ENCODE results near the gene SERGEF. TPM values are rescaled to one million over a fixed set of nuclear protein-coding genes. Genes with fewer than 3 reads are reported as not detected.

SERGEF gene
- total and polyA plus RNA-seq, 7 donors, result 11.1 to 33.1 (median 26.0) TPM

- no peak for TF ChIP-seq CTCF (IDR thresholded peaks at IDR 0.05)
- no peak overlapping the region for H3K27ac ChIP-seq
- ATAC-seq (no peak), DNase-seq (peak in 1 of 2 donors; percentile 32)
- WGBS, 3 donors, result 71 to 77% (median 75%) methylated on average over 19 of the region's 19 CpGs
- no peaks in the 10 kb centered on the region for H3K36me3 ChIP-seq (ENCODE audit: insufficient read depth in 1 of 2, low read depth in 1 of 2)
- H3K4me3 ChIP-seq, result no peak overlapping the region
- H3K27me3 ChIP-seq (ENCODE audit: insufficient read depth in 3 of 3, low read length in 2 of 3), result no peaks in the 10 kb centered on the region
- no peaks in the 10 kb centered on the region for H3K4me1 ChIP-seq
- no peaks in the 10 kb centered on the region for H3K9me3 ChIP-seq
- intact Hi-C loops (cut with DNase I), result loop anchor here in 1 of 2 donors (5.0 kb wide), 1 partner anchor 213 kb away; no protein-coding TSS in a partner anchor
These were observed 248.2 kb downstream of the SERGEF start for GRCh38 chr11:17764446-17765218.

GRCh38 chr11:17763703-17764102, 249.1 kb downstream of the SERGEF start:
- Histone ChIP-seq H3K36me3 (ENCODE audit: insufficient read depth in 1 of 2, low read depth in 1 of 2) (no peaks in the 10 kb centered on the region), H3K27me3 (ENCODE audit: insufficient read depth in 3 of 3, low read length in 2 of 3) (no peaks in the 10 kb centered on the region), H3K4me1 (no peaks in the 10 kb centered on the region), H3K27ac (no peak overlapping the region), H3K9me3 (peaks cover 4% of the 10 kb centered on the region), H3K4me3 (no peak overlapping the region)
- no peak for TF ChIP-seq CTCF (IDR thresholded peaks at IDR 0.05)
- WGBS, 3 donors, result 64 to 65% (median 65%) methylated on average over 3 of the region's 3 CpGs
- intact Hi-C loops (cut with DNase I), result loop anchor here in 1 of 2 donors (5.0 kb wide), 1 partner anchor 214 kb away; no protein-coding TSS in a partner anchor
- DNase-seq, result peak in 1 of 2 donors; percentile 5
- ATAC-seq, result no peak

DNA sequence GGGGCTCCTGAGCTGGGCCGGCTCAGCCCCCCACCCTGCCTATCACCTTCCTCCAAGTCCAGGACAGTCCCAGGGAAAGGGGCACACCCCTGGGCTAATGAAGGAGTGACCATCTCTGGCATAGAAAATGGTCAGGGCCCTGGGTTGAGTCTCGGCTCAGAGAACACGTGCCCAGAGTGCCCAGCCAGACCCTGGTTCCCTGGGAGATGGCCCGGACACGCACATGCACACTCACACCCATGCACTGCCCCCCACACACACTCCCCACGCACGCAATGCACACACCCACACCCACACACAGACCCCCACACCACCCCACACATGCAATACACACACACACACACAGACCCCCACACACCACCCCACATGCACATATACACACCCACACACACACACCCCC, 249.6 kb downstream of the SERGEF start:
- Histone ChIP-seq H3K36me3 (ENCODE audit: insufficient read depth in 1 of 2, low read depth in 1 of 2) (no peaks in the 10 kb centered on the region), H3K4me3 (no peak overlapping the region), H3K9me3 (peaks cover 7% of the 10 kb centered on the region), H3K4me1 (no peaks in the 10 kb centered on the region), H3K27ac (no peak overlapping the region), H3K27me3 (ENCODE audit: insufficient read depth in 3 of 3, low read length in 2 of 3) (no peaks in the 10 kb centered on the region)
- 78 to 85% (median 82%) methylated on average over 6 to 7 of the region's 7 CpGs for WGBS, 3 donors
- intact Hi-C loops (cut with DNase I), result loop anchor here in 1 of 2 donors (5.0 kb wide), 1 partner anchor 214 kb away; no protein-coding TSS in a partner anchor
- DNase-seq (no peak), ATAC-seq (no peak)
- TF ChIP-seq CTCF (IDR thresholded peaks at IDR 0.05), result no peak

GRCh38 chr11:17762309-17762974, 250.4 kb downstream of the SERGEF start:
- TF ChIP-seq CTCF (IDR thresholded peaks at IDR 0.05), result no peak
- no peak for ATAC-seq
- intact Hi-C loops (cut with DNase I), result loop anchor here in 1 of 2 donors (5.0 kb wide), 1 partner anchor 215 kb away; no protein-coding TSS in a partner anchor
- Histone ChIP-seq H3K4me1 (no peaks in the 10 kb centered on the region), H3K27ac (no peak overlapping the region), H3K36me3 (ENCODE audit: insufficient read depth in 1 of 2, low read depth in 1 of 2) (no peaks in the 10 kb centered on the region), H3K9me3 (peaks cover 7% of the 10 kb centered on the region), H3K4me3 (no peak overlapping the region), H3K27me3 (ENCODE audit: insufficient read depth in 3 of 3, low read length in 2 of 3) (no peaks in the 10 kb centered on the region)
- 89 to 93% (median 92%) methylated on average over 17 of the region's 17 CpGs for WGBS, 3 donors
- DNase-seq, result no peak
